GM12801 (cell line): Measurements from ENCODE around the gene DNAH17.

ENCODE experiments used
- TF ChIP-seq, protein P1 (sequence below): IDR thresholded peaks from one replicate; pipeline ENCODE4 v1.5.1; 2011; ENCODE audit warnings: control low read depth; ENCODE audit not compliant: insufficient read length; ENCODE audit errors: extremely low read depth

Gene DNAH17

DNA sequence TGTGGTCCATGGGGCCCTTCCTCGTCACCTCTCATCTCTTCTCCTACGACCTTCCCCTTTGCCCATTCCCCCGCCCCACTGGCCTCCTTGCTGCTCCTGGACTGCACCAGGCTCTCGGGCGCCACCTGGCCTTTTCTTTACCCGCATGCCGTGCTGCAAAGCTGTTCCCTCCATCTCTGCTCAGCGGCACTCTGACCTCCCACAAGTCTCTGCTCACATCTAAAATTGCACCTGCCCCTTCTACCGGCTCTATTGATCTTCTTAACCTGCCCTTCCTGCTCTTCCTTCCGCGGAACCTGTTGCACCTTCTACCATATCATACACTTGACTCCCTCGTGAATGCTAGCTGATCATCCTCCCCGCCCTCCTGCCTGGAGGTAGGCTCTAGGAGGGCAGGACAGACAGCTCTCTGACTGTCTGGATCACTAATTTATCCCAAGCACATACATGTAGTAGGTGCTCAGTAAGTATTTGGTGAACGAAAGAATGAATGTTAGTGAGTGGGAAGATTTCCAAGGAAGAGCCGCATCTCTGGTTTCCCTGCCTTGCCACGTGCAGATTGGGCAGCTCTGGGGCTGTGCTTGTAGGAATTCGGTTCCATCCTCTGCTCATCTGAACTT is 17.3 kb downstream of the DNAH17 start:
- TF ChIP-seq, protein P1, sequence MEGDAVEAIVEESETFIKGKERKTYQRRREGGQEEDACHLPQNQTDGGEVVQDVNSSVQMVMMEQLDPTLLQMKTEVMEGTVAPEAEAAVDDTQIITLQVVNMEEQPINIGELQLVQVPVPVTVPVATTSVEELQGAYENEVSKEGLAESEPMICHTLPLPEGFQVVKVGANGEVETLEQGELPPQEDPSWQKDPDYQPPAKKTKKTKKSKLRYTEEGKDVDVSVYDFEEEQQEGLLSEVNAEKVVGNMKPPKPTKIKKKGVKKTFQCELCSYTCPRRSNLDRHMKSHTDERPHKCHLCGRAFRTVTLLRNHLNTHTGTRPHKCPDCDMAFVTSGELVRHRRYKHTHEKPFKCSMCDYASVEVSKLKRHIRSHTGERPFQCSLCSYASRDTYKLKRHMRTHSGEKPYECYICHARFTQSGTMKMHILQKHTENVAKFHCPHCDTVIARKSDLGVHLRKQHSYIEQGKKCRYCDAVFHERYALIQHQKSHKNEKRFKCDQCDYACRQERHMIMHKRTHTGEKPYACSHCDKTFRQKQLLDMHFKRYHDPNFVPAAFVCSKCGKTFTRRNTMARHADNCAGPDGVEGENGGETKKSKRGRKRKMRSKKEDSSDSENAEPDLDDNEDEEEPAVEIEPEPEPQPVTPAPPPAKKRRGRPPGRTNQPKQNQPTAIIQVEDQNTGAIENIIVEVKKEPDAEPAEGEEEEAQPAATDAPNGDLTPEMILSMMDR: no peak

DNA sequence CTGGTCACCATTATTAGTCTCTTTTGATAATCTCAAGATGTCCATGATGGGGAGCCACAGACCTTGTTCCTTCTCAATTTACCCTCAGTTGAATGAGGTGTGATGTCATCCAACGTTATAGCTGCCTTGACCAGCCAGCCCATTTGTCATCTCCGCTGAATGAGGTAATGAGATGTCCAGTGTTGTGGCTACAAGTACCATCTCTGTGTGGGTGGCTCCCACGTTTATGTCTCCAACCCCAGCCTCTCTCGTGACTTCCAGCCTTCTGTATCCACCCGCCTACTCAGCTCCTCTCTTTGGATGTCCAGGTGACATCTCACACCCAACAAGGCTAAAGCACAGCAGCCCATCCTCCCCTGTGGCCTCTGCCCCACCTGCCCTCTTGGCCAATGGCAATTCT is 18.2 kb downstream of the DNAH17 start:
- TF ChIP-seq, protein P1: no peak

DNA sequence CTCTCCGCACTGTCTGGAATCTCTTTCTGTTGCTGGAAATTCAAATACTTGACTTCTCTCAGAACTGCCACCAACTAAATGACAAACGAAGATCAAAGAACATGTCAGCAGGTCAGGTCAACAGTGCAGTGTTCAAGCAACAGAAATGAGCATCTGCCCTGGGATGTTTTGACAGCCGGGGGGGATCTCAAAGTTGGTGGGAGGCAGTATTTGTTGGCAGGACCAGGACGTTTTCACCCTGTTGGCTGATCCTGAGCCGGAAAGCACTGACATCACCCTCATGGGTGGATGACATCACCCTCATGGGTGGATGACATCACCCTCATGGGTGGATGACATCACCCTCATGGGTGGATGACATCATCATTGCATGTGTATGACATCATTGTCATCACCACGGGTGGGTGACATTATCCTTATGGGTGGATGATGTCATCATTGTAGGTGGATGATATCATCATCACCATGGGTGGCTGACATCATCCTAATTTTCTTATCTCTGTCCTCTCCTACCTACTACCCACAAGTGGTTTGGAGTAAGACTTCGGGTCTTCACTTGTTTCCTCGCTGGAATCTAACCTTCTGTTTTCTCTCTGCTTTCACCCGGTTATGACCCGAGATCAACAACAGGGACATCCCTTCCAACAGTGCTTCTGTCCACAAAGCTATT is 18.9 kb downstream of the DNAH17 start:
- TF ChIP-seq, protein P1: no peak

DNA sequence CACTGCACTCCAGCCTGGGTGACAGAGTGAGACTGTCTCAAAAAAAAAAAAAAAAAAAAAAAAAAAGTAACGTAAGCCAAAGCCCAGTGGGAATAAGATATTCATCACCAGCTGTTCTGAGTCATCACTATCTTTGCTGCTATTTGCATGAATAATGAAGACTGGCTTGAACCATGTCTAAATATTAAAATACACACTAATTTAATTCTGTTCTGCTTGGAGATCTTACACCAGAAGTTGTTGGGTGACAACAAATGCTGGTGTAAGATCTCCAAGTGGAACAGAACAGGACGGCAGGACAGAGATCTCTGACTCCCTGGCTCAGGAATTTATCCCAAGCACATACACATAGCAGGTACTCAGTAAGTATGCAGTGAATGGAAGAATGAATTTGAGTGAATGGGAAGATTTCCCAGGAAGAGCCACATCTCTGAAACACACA is 19.6 kb downstream of the DNAH17 start:
- TF ChIP-seq, protein P1: no peak

DNA sequence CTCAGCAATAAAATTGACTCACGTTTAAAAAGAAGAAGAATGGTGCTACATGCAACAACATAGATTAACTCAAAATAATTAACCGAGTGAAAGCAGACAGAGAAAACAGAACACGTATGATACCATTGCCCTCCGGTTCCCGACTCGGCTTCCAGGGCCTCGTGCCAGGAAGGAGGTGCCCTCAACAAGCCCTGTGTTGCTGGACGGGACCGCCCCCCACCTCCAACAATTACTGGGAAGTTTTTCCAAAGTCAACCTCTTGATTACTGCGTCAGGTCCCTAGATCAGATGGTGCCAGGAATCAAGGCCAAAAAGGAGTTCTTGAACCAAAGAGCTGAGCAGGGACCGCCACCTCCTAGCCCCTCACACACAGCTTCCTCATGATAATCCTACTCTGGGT is 20.4 kb downstream of the DNAH17 start:
- TF ChIP-seq, protein P1: no peak

DNA sequence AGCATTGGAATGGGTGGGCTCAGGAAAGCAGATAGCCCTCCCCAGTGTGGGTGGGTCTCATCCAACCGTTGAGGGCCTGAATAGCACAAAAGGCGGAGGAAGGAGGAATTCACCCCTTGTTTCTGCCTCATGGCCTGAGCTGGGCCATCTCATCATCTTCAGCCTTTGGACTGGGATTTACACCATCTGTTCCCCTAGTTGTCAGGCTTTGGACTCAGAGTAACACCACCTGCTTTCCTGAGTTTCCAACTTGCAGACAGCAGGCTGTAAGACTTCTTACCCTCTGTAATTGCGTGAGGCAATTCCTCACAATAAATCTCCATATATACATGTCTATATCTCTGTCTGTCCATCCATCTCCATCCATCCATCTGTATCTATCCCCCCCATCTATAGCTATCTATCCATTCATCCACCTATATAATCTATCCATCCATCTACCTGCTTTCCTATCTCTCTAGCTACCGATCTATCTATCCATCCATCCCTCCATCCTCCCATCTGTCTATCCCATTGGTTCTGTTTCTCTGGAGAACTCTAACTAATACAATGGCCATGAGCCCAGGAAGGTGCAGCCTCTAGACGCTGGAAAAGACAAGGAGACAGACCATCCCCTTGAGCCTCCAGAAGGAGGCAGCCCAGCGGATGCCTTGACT is 21.3 kb downstream of the DNAH17 start:
- TF ChIP-seq, protein P1: no peak

DNA sequence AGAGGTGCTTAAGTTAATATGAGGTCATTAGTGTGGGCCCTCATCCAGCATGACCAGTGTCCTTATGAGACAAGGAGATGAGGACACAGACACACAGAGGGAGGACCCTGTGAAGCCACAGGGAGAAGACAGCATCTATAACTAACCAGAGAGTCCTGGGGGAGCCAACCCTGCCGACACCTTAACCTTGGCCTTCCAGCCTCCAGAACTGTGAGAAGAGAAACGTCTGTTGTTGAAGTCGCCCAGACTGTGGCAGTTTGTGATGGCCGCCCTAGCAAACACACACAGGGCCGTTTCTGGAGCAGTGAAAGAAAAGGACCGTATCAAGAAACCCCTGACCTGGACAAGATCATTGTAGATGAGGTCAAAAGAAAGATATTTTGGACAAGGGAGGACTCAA is 26.7 kb downstream of the DNAH17 start:
- TF ChIP-seq, protein P1: no peak
